ENCODE data around the gene ZCCHC4. TPM values are rescaled to one million over a fixed set of nuclear protein-coding genes. Genes with fewer than 3 reads are reported as not detected.
"Not testable (repeated sequence)": the region's sequence is repeated elsewhere in the genome, so short reads cannot be mapped to it uniquely, and the experiment has no call there.

Gene ZCCHC4
- total and polyA plus RNA-seq, 3 donors from 2014 or later, result 10.3 to 27.5 (median 27.3) TPM

DNA sequence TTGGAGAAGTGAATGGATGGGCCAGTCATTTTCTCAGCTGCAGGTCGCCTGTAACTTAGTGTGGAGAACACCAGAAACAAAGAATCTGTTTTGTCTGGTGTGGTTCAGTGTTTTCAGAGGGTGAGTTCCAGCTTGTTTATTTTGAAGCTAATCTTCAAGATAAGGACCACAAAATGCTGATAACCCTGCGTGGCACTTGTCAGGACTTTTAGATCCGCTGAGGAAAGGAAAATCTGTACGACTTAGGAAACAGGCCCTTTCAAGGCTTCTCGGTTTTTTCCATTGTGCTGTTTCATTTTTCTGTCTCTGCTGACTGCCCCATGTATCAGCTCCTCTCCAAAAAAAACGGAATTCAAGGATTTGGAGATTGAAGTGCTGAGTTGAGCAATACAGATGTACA is 55.7 kb downstream of the ZCCHC4 start:
- Histone ChIP-seq H3K27ac (peak overlapping the region; percentile 7 to 57), H3K27me3 (no peaks in the 10 kb centered on the region)
- WGBS, 2 donors, result 49 to 77% methylated on average over 6 of the region's 6 CpGs

DNA sequence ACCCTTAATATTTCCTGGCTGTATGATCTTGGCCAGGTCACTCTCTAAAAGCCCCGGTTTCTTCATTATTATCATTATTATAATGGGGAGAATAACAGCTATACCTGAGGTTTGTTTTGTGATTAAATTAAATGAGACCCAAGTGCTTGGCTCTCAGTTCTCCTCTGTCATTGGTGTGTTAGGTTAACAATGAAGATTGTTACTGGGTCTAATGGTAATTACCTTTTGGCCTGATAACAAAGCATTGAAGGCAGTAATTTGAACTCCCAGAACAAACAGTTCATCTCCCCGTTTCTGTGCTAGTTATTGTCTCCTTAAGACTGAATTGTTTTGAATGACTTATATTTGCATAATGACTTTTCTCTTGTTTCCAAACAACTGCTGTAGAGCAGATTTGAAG is 57.7 kb downstream of the ZCCHC4 start:
- H3K27me3 ChIP-seq, result no peaks in the 10 kb centered on the region
- TF ChIP-seq, protein P1, sequence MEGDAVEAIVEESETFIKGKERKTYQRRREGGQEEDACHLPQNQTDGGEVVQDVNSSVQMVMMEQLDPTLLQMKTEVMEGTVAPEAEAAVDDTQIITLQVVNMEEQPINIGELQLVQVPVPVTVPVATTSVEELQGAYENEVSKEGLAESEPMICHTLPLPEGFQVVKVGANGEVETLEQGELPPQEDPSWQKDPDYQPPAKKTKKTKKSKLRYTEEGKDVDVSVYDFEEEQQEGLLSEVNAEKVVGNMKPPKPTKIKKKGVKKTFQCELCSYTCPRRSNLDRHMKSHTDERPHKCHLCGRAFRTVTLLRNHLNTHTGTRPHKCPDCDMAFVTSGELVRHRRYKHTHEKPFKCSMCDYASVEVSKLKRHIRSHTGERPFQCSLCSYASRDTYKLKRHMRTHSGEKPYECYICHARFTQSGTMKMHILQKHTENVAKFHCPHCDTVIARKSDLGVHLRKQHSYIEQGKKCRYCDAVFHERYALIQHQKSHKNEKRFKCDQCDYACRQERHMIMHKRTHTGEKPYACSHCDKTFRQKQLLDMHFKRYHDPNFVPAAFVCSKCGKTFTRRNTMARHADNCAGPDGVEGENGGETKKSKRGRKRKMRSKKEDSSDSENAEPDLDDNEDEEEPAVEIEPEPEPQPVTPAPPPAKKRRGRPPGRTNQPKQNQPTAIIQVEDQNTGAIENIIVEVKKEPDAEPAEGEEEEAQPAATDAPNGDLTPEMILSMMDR (IDR thresholded peaks at IDR 0.05), result no peak
- no peak for TF ChIP-seq POLR2A (IDR thresholded peaks at IDR 0.05)
- H3K9me3 ChIP-seq, result no peaks in the 10 kb centered on the region
- no peaks in the 10 kb centered on the region for H3K36me3 ChIP-seq (ENCODE audit: low read depth, missing control alignments)
- intact Hi-C loops (cut with DNase I; ENCODE audit: low total_unique reads), result no loop called here
- DNase-seq, result no peak
- no peak overlapping the region for H3K27ac ChIP-seq
- 72 to 75% methylated on average over 2 of the region's 2 CpGs for WGBS, 2 donors
- peaks cover 4% of the 10 kb centered on the region for H3K4me1 ChIP-seq
- H3K4me3 ChIP-seq, result no peak overlapping the region

More for the DNA sequence above, 55.7 kb downstream of the ZCCHC4 start:
- H3K4me3 ChIP-seq, result no peak overlapping the region
- no peaks in the 10 kb centered on the region for H3K9me3 ChIP-seq
- peak; percentile 37 for DNase-seq
- peaks cover 4% of the 10 kb centered on the region for H3K4me1 ChIP-seq
- TF ChIP-seq, protein P1 (IDR thresholded peaks at IDR 0.05), result no peak
- no peak for TF ChIP-seq POLR2A (IDR thresholded peaks at IDR 0.05)
- intact Hi-C loops (cut with DNase I; ENCODE audit: low total_unique reads), result no loop called here
- no peaks in the 10 kb centered on the region for H3K36me3 ChIP-seq (ENCODE audit: low read depth, missing control alignments)

DNA sequence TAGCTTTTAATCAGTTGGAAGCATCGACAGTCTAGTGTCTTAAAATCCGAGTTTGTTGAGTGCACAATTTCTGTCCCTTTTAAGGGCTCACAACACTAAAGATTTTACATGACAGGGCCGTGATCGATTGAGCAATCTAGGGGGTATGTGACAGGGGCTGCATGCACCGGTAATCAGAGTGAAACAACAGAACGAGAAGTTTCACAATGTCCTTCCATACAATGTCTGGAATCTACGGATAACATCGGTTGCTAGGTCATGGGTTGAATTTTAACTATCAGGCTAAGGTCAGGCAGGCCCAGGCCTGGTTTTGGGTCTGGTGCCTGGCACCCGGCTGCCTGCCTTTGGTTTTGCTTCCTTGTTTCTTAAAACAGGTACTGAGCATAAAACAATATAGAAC is 60.0 kb downstream of the ZCCHC4 start:
- H3K9me3 ChIP-seq; H3K27ac ChIP-seq; H3K27me3 ChIP-seq; H3K4me3 ChIP-seq; DNase-seq; intact Hi-C loops (cut with DNase I; ENCODE audit: low total_unique reads); H3K36me3 ChIP-seq (ENCODE audit: low read depth, missing control alignments); H3K4me1 ChIP-seq: not testable (repeated sequence)
- 88 to 89% methylated on average over 9 of the region's 9 CpGs for WGBS, 2 donors

DNA sequence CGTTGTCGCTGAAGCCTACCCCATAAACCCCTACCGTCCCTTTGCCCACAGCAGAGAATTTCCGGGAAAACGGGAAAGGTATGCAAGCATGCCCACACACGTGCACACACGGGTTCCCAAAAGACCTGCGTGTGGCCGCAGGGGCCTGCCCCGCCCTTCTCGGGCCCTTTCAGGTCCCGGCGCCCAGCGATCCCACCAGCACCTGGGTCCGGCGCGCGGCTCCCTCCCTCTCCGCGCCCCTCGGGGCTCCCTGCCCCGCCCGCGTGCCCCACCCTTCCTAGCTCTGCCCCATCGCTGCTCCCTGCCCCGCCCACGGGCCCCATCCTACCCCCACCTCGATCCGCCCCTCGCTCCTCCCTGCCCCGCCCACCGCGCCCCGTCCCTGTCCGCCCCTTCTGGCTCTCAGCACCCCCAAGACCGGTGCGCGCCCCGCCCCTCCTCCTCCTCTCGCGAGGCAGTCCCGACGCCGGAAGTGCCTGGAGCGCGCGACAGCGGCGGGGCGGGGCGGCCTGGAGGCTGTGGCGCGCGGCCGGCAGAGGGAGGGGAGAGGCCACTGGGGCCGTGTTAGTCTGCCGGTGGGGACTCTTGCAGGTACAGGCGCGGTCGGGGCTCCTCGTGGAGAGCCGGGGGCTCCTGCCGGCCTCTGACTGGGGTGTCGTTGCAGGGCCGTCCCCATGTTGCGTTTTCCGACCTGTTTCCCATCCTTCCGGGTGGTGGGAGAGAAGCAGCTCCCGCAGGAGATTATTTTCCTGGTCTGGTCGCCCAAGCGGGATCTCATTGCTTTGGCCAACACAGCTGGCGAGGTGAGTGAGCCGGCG is 64.4 kb downstream of the ZCCHC4 start, which contains the start of gene ANAPC4:
TSS of gene ANAPC4 (plus strand) at position 510 of the 818 bp plus-strand sequence. CDS start at position 675, 165 bp downstream.
- intact Hi-C loops (cut with DNase I; ENCODE audit: low total_unique reads), result no loop called here
- TF ChIP-seq, protein P1 (IDR thresholded peaks at IDR 0.05), result peak in 1 of 3 experiments; percentile 4
- TF ChIP-seq POLR2A (IDR thresholded peaks at IDR 0.05), result no peak
- Histone ChIP-seq H3K4me1 (no peaks in the 10 kb centered on the region), H3K36me3 (ENCODE audit: low read depth, missing control alignments) (no peaks in the 10 kb centered on the region), H3K27ac (peak within 1 kb of the TSS; percentile 74 to 79), H3K9me3 (no peaks in the 10 kb centered on the region), H3K4me3 (peak within 1 kb of the TSS; percentile 91 to 98), H3K27me3 (no peaks in the 10 kb centered on the region)
- 1% methylated on average over 22 to 33 of the region's 74 CpGs for WGBS, 2 donors
- DNase-seq, result peak; percentile 96

DNA sequence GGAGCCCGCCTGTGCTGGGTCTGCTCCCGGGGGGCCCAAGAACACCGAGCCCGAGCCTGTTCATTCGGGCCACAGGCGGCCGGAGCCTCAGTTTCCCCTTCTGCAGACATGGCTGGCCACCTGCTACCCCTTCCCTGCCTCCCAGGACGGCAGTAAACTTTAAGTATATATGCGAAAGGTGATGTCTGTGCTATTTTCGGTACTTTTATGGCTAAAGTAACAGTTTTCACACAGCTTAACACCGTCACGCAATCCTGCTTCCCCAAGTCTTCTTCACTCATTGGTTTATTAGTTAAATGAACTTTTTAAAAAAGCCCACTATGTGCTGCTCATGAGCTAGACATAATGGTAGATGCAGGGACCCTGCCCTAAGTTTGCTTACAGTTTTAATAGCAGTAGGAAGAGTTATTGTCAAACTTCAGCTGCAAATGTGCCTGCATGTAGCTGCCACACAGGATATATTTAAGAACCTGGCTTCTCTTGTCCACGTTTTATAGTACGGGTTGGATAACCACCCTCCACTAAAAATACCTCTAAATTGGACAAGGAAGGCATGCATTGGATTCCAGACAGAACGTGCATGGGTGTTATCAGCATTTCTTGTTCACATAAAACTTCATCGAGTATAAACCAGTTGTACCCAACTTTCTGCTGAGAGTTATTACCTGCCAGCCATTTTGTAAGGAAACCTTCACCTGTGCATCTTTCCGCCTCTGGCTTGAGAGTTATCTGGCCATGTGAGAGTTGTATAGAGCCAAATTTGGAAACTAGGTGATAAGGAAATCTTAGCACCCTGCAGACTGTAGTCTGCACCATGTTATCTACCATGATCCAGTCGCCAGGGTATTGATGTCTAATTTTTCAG is 65.2 kb downstream of the ZCCHC4 start:
- Histone ChIP-seq H3K4me1 (no peaks in the 10 kb centered on the region), H3K27me3 (no peaks in the 10 kb centered on the region), H3K9me3 (no peaks in the 10 kb centered on the region), H3K27ac (peak overlapping the region; percentile 74 to 79), H3K4me3 (peak overlapping the region; percentile 91 to 98), H3K36me3 (ENCODE audit: low read depth, missing control alignments) (no peaks in the 10 kb centered on the region)
- TF ChIP-seq, protein P1 (IDR thresholded peaks at IDR 0.05), result no peak
- intact Hi-C loops (cut with DNase I; ENCODE audit: low total_unique reads), result no loop called here
- WGBS, 2 donors, result 8 to 17% methylated on average over 14 to 16 of the region's 18 CpGs
- no peak for DNase-seq
